HG02870 (cell line): ENCODE results near the gene RARRES2.

ENCODE experiments used
- ATAC-seq: cut with Tn5 transposase; IDR thresholded peaks from one replicate; pipeline ENCODE4 v1.9.1; 2021; ENCODE audit warnings: mild to moderate bottlenecking, moderate library complexity; ENCODE audit not compliant: unreplicated experiment

The RARRES2 gene

DNA sequence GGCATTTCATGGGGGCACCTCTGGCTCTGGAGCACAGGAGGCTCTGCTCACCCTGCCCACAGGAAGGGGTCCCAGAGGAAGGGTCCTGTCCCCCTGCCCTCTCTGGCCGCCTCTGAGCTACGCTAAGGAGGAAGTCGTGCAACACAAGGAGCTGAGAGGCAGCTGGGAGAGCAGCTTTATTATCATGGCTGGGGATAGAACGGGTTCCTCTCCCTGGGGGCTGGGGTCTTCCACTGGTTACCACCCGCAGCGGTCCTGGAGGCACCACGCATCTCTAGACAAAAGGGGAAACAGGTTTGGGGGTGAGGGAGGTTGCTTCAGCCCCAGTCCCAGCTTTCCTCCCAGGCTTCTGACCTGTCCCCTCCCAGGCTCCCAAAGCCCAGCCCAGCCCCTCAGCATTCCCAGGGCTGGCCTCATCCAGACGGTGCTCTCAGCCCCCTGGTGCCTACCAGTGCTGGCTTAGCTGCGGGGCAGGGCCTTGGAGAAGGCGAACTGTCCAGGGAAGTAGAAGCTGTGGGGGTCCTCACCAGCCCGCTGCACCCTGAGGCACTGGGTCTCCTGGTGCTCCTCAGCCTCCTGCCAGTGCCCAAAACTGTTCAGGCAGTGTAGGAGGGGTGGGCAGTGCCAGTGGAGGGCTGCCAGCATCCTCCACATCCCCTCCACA lies 3.1 kb downstream of the RARRES2 start:
- no peak for ATAC-seq

DNA sequence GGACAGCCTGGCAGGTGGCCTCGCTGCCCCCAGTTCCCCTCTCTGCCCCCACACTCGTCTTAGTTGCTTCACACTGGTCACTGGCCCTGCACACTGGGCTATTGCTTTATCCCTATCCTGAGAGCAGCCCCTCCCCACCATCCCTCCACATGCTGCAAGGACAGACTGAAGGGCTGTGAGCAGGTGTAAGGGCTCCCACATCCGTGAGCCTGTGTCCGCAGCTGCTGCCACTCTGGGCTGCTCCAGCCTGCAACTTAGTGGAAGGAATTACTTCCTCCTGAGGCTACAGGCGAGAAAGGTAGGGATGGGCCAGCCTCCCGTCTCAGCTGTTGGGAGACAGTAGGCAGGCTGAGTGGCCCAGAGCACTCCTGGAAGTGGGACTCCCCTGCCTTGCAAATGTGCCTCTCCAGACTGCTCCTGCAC lies 3.8 kb downstream of the RARRES2 start:
- no peak for ATAC-seq

DNA sequence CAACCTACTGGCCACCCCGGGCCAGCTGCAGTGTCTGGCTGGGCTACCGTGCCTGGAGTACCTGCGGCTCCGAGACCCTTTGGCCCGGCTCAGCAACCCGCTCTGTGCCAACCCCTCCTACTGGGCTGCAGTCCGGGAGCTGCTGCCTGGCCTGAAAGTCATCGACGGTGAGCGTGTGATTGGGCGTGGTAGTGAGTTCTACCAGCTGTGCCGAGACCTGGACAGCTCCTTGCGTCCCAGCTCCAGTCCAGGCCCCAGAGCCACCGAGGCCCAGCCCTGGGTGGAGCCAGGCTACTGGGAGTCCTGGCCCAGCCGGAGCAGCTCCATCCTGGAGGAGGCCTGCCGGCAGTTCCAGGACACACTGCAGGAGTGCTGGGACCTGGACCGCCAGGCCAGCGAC lies 4.2 kb downstream of the RARRES2 start:
- ATAC-seq: no peak

DNA sequence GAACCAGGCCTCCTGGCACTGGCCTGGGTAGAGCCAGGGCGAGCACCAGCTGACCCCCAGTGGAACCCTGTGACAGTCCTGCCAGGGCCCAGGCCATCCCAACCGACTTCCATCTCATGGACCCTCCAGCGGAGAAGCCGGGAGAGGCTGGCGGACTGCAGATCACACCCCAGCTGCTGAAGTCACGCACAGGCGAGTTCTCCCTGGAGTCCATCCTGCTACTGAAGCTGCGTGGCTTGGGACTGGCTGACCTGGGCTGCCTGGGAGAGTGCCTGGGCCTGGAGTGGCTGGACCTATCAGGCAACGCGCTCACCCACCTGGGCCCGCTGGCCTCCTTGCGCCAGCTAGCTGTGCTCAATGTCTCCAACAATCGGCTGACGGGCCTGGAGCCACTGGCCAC lies 4.7 kb downstream of the RARRES2 start:
- ATAC-seq: no peak

DNA sequence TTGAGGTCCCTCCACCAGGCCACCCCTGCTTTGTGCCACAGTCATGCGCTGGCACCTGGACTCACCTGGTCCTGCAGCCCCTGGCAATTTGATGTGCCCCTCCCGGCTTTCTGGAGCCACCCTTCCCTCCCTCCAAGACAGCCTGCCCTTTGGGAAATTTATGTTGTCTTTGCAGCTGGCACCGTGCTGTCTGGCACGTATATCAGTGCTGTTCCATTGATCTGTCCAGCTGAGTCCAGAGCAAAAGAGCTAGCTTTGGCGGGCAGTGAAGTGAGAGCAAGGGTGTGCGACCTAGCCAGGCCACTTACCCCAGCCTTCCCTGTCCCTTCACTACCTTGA lies 5.7 kb downstream of the RARRES2 start:
- no peak for ATAC-seq

DNA sequence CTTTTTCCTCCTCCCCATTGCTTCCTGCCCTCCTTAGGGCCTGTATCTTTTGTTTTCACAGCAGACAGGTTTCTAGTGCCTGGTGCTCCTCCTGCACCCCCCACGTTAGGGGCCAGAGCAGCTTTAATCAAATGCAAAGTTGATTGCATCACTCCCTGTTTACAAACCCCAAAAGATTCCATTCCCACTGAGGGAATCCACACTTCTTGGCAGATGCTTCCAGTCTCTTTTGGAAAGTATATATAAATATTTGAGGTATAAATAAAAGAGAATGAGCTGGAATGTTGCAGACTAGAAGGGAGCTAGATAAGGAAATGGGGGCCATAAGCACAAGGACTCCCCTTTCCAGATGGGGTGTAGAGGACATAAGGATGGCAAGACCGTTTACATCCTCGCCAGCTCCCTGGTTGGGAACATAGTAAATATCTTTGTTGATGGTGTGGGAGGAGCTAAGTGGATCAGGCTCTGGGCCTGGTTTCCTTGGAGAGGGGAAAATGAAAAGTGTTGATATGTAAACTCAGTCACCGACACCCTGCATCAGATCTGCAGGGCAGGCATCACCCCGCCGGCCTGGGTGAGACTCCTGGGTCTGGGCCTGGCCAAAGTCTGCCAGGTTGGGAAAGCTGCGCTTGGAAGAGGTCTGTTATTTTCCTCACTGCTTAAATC lies 6.2 kb downstream of the RARRES2 start:
- no peak for ATAC-seq

DNA sequence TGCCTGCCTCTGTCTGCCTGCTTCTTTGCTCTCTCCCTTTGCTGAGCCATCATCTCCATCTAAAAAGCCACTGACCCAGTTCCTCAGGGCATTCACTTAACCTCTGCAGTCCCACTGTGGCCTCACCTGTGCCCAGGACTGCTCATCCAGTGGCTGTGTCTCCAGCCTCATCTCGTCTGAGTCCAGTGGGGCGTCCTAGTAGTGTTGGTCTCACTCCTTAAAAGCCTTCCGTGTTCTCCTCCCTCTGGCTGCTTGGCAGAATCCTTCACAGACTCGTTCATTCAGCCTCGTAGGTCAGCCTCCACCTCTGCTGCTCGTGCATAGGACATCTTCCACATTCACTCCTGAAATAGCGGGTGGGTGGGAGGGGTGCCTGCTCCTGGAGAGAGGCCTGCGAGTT lies 7.3 kb downstream of the RARRES2 start:
- no peak for ATAC-seq

DNA sequence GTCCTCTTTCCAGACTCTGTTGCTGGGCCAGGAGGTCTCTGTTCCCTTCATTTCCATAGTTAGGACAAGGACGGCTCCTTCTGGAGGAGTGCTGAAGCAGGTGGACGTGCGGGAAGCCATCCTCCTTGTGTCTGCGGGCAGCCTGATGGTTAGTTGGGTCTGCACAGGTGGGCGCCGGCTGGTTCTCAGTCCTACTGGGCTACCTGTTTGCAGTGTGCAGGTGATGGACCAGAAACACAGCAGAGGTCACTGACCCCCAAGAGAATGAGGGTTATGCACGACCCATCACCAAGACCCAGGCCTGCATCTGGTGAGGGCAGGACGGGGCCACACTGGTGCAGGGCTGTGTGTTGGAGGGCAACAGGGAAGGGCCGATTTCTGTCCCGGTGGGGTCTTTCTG lies 7.8 kb downstream of the RARRES2 start:
- no peak for ATAC-seq

DNA sequence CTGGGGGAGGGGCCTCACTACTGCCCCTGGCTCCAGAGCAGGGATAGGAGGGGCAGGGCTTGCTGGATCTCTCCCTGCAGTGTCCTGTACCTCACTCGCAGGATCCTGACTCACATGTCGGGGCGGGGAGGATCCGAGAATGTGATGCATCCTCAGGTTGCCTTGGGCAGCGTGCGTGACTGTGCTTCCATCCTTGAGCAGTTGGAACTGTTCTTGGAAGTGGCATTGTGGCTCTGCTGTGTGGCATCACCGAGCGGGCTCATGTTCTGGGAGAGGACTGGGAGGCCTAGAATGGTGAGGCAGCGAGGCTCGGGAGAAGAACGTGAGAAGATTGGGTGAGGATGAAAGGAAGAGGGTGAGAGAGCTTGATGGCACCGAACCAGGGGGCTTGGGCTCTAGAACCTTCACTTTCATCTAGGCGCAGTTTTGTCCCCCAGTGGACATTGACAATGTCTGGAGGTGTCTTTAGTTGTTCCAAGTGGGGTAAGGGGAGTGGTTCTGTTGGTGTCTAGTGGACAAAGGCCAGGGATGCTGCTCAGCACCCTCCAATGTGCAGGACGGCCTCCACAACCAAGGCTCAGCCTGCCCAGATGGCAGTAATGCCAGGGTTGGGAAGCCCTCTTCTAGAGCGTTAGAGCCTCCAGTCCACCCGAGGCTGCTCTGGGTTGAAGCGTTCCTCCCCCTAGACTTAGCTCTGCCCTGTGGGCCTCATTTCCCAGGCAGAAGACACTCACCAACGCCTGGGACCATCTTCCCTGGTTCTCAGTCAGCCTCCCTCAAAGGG lies 8.4 kb downstream of the RARRES2 start:
- ATAC-seq: no peak

DNA sequence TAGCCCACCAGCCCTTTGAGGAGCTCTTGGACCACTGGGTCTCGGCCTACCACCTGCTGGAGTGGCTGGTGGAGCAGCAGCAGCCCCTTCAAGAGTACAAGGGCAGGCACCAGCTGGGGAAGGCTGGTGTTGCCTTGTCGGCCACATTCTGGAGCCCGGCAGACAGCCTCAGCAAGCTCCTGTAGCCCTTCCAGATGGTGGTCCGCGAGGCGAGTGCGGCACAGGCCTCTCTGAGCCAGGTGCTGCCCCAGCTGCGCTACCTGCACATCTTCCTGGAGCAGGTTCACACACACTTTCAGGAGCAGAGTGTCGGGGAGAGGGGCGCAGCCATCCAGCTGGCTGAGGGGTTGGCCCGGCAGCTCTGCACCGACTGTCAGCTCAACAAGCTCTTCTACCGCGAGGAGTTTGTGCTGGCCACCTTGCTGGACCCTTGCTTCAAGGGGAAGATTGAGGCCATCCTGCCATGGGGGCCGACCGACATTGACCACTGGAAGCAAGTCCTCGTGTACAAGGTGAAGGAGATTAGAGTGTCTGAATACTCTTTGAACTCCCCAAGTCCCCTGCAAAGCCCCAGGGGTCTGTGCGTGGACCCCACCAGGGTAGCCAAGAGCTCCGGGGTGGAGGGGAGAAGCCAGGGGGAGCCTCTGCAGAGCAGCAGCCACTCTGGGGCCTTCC lies 11.1 kb downstream of the RARRES2 start:
- no peak for ATAC-seq

DNA sequence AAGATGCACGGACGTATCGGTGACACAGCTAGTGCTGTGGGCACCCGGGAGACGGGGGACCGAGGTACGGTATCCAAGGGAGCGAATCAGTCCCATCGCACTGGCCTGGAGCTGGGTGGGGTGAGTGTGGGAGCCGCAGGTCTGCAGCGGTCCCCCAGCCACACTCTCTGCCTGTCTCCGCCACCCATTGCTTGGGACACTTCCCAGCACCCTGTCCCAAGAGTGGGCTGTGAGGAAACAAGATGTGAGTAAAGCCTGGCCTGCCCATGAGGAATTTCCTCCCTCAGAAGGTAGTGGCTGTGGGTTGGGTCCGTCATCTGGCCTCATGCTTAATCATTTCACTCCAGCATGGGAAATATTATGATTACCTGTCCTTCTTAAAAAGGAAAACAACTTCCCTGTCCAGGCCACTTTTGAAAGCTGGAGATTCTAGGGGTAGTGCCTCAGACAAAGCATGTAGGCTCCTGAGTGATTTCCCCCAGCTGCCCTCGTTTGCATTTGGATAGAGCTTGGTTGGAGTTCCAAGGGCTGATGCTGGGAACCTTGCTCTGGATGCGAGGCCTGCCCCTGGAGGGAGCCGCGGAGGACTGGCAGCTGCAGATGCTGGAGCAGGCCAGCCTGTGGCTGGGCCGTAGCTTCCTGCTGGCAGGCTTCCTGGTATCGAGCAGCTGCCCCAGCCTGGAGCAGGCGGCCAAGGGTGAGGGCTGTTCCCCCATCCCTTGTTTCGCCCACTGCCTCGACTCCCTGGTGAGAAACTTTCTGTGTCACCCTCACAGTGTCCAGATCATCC lies 11.9 kb downstream of the RARRES2 start:
- ATAC-seq: no peak

DNA sequence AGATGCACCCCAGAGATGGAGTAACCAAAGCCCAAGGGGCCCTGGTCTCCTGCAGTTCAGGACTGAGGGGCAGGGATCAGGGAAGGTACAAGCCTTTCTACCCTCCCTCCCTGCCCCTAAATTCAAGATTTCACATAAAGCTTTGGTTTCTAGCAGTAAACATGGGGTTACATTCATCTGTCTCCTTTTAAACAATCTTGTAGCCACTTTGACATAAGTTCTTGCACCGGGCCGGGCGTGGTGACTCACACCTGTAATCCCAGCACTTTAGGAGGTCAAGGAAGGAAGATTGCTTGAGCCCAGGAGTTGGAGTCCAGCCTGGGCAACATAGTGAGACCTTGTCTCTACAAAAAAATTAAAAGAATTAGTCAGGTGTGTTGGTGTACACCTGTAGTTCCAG lies 14.1 kb downstream of the RARRES2 start:
- ATAC-seq: no peak

DNA sequence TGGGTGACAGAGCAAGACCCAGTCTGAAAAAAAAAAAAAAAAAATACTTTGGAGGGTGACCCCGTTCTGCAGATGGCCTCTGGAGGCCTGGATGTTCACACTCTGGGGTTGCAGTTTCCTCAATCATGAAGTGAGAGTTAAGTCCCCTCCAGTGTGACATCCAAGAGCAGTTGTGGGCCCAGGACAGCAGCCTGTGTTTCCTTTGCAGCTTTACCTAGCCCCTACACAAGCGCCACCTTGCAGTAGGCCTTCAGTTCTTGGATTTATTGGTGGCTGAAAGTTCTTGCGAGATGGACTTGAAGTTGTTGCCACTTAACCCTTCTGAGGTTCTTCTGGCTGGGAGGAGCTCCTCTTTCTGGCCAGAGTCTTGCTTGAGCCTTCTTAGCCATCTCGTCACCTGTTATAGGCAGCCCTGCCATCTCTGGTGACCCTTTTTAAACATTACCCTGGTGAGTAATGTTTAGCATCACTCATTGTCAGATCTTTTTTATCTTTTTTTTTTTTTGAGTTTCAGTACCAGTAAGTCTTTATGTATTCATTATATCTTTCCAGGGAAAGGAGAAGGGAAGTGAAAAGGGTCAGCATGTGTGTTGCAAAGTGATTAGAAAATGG lies 14.7 kb downstream of the RARRES2 start:
- no peak for ATAC-seq

DNA sequence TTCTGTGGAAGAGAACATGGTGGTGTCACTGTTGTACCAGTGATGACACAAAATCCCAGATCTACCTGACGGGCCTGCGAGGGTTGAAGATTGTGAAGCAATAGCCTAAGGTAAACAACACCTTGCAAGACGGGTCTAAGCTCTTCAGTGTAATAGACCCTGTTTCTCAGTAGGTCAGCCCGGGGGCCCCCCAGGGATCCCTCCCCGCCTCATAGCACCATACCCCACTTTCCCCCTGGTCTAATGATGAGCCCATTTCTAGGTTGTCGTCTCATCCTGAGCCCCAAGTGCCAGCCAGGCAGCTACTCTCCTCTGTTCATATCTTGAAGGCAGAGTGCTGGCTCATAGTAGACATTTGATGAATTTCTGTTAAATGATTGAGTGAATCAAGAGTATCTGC lies 15.5 kb downstream of the RARRES2 start:
- ATAC-seq: no peak

DNA sequence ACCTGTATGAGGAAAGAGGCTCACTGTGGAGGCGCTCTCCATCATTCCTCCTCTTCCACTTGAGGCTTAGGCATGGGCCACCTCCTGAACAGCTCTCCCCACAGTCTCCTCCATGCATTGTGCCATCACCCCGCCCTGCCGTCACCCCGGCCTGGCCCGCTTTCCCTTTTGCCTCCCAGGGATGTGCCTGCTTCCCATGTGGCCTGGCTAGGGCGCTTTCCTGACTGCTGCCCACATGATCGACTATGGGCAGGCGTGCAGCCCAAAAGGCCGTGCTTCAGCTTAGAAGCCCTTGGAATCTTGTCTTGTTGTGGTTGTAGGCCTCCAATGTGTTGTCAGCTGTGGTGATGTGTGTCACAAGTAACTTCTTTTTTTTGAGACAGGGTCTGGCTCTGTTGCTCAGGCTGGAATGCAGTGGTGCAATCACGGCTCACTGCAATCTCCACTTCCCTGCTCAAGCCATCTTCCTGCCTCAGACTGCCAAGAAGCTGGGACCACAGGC lies 16.3 kb downstream of the RARRES2 start:
- no peak for ATAC-seq

DNA sequence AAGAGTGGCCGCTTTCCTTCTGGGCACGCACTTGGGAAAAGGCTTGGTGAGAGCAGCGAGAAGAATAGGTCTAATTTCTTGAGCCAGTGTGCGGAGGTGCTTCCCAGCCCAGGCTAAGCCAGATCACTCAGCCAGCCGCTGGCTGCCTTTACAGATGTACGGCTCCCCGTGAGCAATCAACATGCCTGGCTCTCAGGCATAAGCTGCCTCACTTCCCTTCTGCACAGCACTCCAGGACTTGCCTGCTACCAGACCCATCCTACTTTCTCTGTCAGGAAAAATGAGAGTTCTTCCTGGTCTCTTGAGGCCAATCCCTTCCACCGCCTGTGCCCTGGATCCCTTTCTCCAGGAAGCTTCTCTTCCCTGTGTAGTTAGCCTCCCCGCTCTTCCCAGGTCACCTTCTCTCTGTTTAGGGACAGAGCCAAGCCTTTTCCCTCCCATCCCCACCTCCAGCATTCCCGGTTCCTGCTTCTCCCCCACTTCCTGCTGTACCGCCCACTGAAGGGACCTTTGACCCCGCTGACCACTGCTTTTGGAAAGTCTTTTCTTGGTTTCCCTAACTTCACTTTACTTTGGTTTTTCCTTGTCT lies 17.0 kb downstream of the RARRES2 start:
- no peak for ATAC-seq

DNA sequence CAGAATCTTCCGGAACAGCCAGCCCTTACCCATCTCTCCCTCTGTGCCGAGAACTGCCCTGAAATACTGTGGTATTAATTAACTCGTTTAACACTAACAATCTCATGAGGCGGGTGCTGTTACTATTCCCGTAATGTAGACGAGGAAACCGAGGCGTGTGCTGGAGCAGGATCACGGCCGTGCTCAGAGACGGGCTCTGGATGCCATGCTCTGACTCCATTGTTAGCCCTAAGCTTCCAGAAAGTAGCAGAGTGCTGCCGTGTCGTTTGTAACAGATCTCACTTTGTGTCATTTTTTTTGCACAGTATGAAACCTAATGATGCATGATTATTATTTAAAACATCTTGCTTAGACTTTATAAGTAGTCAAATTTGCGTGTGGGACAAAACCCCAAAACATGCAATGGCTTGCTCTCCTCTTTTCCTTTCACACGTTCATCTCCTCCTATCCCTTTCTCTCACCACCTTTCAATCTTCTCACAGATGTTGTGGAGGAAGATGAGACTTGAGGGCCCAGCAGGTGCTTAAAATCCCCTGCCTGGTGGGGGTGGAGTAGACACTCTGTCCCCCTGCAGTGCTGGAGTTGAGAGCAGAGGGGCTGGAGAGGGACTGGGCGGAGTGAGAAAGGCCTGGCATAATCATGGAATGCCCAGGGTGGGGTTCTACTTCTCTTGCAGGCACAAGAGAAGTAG lies 17.6 kb downstream of the RARRES2 start:
- ATAC-seq: peak; percentile 16

DNA sequence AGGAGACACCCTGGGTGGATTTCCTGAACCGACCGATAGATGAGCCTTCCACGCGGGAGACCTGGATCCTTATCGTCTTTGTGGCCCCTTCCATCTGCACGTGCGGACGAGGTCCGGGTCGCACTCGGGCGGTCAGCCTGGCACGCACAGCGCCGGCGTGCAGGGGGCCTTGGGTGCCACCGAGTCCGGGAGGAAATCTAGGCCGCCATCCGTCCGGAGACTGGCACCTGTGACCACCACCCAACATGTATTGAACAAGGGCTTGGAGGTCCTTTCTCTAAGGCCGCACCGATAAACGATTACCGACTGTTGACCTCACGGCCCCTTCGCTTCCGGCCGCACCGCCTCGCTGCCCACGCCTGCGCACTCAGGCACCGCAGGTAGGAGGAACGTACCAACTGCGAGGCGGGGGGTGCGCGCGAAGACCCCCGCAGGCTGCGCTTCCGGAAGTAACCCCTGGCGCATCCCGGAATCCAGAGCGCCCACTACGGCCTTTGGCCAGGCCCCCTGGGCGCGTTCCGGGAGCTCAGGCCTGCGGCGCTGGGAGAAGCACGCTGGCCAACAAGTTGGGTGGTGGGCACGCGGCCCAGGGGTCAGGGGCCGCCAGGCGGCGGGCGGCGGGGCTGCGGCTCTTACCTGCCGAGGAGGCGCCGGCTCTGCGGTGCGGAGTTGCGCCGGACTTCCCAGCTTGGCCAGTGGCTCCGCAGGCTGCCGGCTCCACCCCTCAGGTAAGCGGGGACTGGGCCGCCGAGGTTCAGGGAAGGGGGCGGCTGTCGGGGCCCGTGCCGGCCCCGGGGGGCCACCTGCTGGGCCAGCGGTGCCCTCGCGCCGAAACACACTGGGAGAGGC lies 18.4 kb downstream of the RARRES2 start, which contains the start of the genes ACTR3C and LRRC61:
ACTR3C (minus strand) TSS at position 713 of the 849 bp plus-strand sequence. CDS start 28,249 bp downstream, outside the sequence.
LRRC61 (plus strand) TSS at position 523 of the 849 bp plus-strand sequence. CDS start 13,507 bp downstream, outside the sequence.
- ATAC-seq: peak; percentile 48
